ENCODE data around the gene ECE1. TPM values are rescaled to one million over a fixed set of nuclear protein-coding genes. Genes with fewer than 3 reads are reported as not detected.
A peak's percentile ranks its signal among the peaks of the same experiment; 100 is the strongest.

ECE1 gene
- total RNA-seq, 1 donor from 2014 or later: 336 TPM

DNA sequence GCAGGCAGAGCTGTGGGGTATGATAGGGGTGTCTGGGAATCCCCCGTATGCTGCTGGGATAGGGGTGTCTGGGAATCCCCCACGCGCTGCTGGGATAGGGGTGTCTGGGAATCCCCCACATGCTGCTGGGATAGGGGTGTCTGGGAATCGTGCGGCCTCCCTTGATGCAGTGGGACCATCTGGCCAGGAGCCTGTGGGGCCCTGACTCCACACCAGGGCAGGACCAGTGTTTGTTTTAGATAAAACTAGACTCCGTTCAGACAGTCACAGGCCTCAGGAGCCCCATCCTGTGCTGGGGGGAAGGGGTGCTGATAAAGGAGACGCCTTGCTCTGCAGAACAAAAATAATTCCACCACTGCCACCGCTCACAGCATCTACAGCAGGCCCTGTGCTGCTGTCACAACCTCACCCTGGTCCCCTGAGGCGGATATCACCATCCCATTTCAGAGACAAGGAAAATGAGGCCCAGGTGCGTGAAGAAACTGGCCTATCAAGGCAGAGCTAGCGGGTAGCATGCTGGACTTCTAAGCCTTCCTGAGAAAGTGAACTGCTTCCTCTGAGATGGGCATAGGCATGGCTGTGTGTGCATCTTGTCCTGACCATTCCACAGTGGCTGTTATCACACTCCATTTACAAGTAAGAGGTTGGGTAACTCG is 24.0 kb downstream of the ECE1 start:
- Histone ChIP-seq H3K4me1 (peaks cover 38 to 60% of the 10 kb centered on the region in 2 donors), H3K27ac (peak overlapping the region; percentile 97 to 98), H3K27me3 (no peaks in the 10 kb centered on the region), H3K36me3 (peaks cover 27 to 47% of the 10 kb centered on the region in 2 donors), H3K9me3 (no peaks in the 10 kb centered on the region), H3K4me3 (no peak overlapping the region)
- intact Hi-C loops (cut with DNase I): loop anchor here (10.0 kb wide), 1 partner anchor 649 kb away; no protein-coding TSS in a partner anchor
- DNase-seq (ENCODE audit: low spot score in 2 of 2): no peak
- TF ChIP-seq, protein P1, sequence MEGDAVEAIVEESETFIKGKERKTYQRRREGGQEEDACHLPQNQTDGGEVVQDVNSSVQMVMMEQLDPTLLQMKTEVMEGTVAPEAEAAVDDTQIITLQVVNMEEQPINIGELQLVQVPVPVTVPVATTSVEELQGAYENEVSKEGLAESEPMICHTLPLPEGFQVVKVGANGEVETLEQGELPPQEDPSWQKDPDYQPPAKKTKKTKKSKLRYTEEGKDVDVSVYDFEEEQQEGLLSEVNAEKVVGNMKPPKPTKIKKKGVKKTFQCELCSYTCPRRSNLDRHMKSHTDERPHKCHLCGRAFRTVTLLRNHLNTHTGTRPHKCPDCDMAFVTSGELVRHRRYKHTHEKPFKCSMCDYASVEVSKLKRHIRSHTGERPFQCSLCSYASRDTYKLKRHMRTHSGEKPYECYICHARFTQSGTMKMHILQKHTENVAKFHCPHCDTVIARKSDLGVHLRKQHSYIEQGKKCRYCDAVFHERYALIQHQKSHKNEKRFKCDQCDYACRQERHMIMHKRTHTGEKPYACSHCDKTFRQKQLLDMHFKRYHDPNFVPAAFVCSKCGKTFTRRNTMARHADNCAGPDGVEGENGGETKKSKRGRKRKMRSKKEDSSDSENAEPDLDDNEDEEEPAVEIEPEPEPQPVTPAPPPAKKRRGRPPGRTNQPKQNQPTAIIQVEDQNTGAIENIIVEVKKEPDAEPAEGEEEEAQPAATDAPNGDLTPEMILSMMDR (IDR thresholded peaks at IDR 0.05): no peak

DNA sequence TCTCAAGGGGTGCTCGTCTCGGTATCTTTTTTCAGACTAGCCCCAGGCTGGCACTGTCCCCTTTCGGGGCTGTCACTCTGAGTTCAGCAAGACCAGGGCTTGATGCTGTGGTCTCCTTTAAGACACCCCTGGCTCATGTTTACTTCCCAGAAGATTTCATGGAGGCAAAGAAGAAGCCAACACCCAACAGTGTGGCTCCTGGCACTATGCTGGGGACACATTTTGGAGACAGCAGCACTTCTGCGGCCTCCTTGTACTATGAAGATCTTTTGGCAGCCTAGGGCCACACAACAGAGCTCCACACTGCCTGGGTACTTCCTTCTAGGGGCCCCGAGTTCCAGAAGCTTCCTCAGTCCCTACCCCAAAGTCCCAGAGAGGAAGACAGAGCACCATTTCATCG is 24.6 kb downstream of the ECE1 start:
- DNase-seq (ENCODE audit: low spot score in 2 of 2): no peak
- Histone ChIP-seq H3K4me3 (no peak overlapping the region), H3K27me3 (no peaks in the 10 kb centered on the region), H3K27ac (peak overlapping the region; percentile 97 to 98), H3K36me3 (peaks cover 21 to 41% of the 10 kb centered on the region in 2 donors), H3K9me3 (no peaks in the 10 kb centered on the region), H3K4me1 (peaks cover 43 to 66% of the 10 kb centered on the region in 2 donors)
- TF ChIP-seq, protein P1 (IDR thresholded peaks at IDR 0.05): no peak
- intact Hi-C loops (cut with DNase I): loop anchor here (10.0 kb wide), 1 partner anchor 649 kb away; no protein-coding TSS in a partner anchor

DNA sequence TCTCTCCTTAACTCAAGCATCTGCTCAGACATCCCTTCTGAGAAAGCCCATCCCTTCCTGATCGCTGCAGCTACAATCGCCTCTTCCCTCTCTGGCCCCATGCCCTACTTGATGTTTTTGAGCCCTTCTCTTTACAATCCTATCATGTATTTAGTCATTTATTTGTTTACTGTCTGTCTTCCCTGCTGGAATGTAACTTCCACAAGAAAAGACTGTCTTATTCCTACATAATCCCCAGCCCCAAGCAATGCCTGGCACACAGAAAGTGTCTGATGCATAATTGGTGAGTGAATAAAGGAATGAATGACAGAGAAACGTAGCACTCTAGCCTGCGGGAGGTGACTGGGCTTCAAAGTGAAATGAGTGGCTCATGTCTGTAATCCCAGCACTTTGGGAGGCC is 25.4 kb downstream of the ECE1 start:
- no peaks in the 10 kb centered on the region for H3K9me3 ChIP-seq
- TF ChIP-seq, protein P1 (IDR thresholded peaks at IDR 0.05): no peak
- intact Hi-C loops (cut with DNase I): loop anchor here (10.0 kb wide), 1 partner anchor 650 kb away; no protein-coding TSS in a partner anchor
- H3K4me3 ChIP-seq: no peak overlapping the region
- H3K4me1 ChIP-seq: peaks cover 43 to 73% of the 10 kb centered on the region in 2 donors
- H3K27me3 ChIP-seq: no peaks in the 10 kb centered on the region
- H3K27ac ChIP-seq: peak overlapping the region; percentile 97 to 98
- no peak for DNase-seq (ENCODE audit: low spot score in 2 of 2)
- peaks cover 22 to 40% of the 10 kb centered on the region in 2 donors for H3K36me3 ChIP-seq

DNA sequence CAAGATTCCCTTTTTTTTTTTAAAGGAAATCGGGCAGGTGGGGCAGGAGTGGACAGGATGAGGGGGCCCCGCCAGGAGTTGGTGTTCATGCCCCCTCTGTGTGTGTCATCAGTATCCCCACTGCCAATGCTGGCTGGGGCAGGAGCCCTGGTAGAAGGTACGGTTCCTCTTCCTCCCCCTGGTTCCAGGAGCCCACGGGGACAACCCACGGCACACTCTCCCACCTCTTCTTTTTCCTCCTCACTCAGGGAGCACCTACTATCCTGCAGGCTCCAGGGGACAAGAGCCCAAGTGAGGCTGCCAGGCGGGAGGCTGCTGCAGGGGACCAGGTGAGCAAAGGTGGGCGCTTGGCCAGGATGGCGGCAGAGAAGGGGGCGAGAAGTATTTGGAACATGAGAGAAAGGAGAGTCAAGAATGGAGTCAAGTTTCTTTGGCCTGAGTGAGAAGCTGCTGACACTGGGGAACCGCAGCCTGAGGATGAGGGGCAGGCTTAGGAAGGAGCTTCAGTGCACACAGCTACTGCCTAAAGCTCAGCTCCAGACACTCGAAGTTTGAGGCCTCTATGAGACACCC is 26.5 kb downstream of the ECE1 start:
- TF ChIP-seq, protein P1 (IDR thresholded peaks at IDR 0.05): no peak
- DNase-seq (ENCODE audit: low spot score in 2 of 2): no peak
- H3K36me3 ChIP-seq: peaks cover 32 to 41% of the 10 kb centered on the region in 2 donors
- H3K27ac ChIP-seq: peak overlapping the region; percentile 97 to 98
- H3K4me3 ChIP-seq: no peak overlapping the region
- intact Hi-C loops (cut with DNase I): loop anchor here (10.0 kb wide), 1 partner anchor 651 kb away; no protein-coding TSS in a partner anchor
- H3K27me3 ChIP-seq: no peaks in the 10 kb centered on the region
- no peaks in the 10 kb centered on the region for H3K9me3 ChIP-seq
- H3K4me1 ChIP-seq: peaks cover 37 to 62% of the 10 kb centered on the region in 2 donors

DNA sequence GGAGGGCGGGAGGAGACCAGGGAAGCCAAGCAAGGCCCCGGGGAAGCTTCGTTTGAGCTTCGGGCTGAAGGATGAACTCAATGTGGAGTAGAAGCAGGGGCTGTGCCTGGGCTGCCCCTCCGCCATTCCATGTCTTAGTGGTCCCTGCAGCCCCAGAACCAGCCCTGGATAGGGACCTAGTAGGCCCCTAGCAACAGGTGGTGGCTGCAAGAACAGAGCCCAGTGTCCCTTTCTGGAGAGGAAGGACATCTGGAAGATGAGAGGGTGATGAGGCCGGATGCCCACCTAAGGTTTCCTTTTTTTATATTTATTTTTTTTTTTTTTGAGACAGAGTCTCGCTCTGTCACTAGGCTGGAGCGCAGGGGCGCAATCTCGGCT is 27.2 kb downstream of the ECE1 start:
- Histone ChIP-seq H3K27me3 (no peaks in the 10 kb centered on the region), H3K9me3 (no peaks in the 10 kb centered on the region), H3K4me1 (peaks cover 30 to 58% of the 10 kb centered on the region in 2 donors), H3K27ac (peak overlapping the region; percentile 97 to 98), H3K4me3 (no peak overlapping the region), H3K36me3 (peaks cover 34 to 48% of the 10 kb centered on the region in 2 donors)
- no peak for DNase-seq (ENCODE audit: low spot score in 2 of 2)
- TF ChIP-seq, protein P1 (IDR thresholded peaks at IDR 0.05): no peak
- intact Hi-C loops (cut with DNase I): loop anchor here (10.0 kb wide), 1 partner anchor 652 kb away; no protein-coding TSS in a partner anchor
